Right atrium auricular region (tissue), 2 donors: ENCODE results near the gene EDA2R. TPM values are rescaled to one million over a fixed set of nuclear protein-coding genes. Genes with fewer than 3 reads are reported as not detected.

ENCODE experiments used
- DNase-seq: peaks from one replicate; pipeline ENCODE4 v3.0.0-alpha.2; 2019; ENCODE audit warnings: low spot score
- H3K27ac ChIP-seq, 2 donors: fragments of 200-600 bp; sonication (generic); 1 replicate in 1 of 2; 2 replicates in 1 of 2; pipeline ENCODE4 v1.5.1; 2016 to 2019
- H3K27me3 ChIP-seq, 2 donors: fragments of 200-600 bp; sonication (generic); one replicate each; pipeline versions ENCODE4 v1.5.1 to v1.6.0; 2017 to 2019
- H3K36me3 ChIP-seq: fragments of 200-600 bp; sonication (generic); one replicate; pipeline ENCODE4 v1.5.1; 2016
- H3K4me1 ChIP-seq, 2 donors: fragments of 200-600 bp; sonication (generic); one replicate each; pipeline versions ENCODE4 v1.5.1 to v1.6.0; 2017 to 2019
- H3K4me3 ChIP-seq, 2 donors: fragments of 200-600 bp; sonication (generic); 1 replicate in 1 of 2; 2 replicates in 1 of 2; pipeline ENCODE4 v1.5.1; 2017 to 2019; ENCODE audit warnings: mild to moderate bottlenecking in 1 of 2, moderate library complexity in 1 of 2
- H3K9me3 ChIP-seq, 2 donors: fragments of 200-600 bp; sonication (generic); one replicate each; pipeline ENCODE4 v1.5.1; 2019
- total RNA-seq, 2 donors: library from RNA; depleted of rRNA; stranded (reverse); fragments of >200 nt; gene quantifications; one replicate each; pipeline ENCODE4 v1.1.0, GENCODE V29; 2016
- TF ChIP-seq, protein P1 (sequence below), 2 donors: fragments of 200-600 bp; sonication (generic); IDR thresholded peaks; one replicate each; pipeline ENCODE4 v1.5.1; 2019; ENCODE audit warnings: antibody characterized with exemption in 2 of 2

Gene EDA2R
- total RNA-seq, 2 donors from 2014 or later: 0.83 to 1.3 TPM

DNA sequence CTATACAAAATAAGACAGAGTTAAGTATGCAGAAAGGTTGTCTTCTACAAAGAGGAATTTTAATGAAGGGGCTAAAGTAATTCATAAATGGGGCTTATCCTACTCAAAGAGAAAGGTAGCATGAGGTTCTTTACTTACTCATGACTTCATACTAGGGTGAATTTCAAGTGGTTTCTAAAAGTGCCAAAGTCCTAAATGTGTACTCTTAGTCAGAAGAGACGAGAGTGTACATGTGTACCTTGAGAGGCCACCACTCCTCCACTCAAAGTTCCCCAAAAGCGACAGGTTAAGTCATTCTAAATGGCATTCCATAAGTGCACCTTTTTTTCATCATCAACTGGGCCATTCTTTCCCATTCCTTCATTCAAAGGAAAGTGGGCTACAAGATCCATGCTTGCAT, 21.9 kb downstream of the EDA2R start:
- TF ChIP-seq, protein P1, sequence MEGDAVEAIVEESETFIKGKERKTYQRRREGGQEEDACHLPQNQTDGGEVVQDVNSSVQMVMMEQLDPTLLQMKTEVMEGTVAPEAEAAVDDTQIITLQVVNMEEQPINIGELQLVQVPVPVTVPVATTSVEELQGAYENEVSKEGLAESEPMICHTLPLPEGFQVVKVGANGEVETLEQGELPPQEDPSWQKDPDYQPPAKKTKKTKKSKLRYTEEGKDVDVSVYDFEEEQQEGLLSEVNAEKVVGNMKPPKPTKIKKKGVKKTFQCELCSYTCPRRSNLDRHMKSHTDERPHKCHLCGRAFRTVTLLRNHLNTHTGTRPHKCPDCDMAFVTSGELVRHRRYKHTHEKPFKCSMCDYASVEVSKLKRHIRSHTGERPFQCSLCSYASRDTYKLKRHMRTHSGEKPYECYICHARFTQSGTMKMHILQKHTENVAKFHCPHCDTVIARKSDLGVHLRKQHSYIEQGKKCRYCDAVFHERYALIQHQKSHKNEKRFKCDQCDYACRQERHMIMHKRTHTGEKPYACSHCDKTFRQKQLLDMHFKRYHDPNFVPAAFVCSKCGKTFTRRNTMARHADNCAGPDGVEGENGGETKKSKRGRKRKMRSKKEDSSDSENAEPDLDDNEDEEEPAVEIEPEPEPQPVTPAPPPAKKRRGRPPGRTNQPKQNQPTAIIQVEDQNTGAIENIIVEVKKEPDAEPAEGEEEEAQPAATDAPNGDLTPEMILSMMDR (IDR thresholded peaks at IDR 0.05): no peak

DNA sequence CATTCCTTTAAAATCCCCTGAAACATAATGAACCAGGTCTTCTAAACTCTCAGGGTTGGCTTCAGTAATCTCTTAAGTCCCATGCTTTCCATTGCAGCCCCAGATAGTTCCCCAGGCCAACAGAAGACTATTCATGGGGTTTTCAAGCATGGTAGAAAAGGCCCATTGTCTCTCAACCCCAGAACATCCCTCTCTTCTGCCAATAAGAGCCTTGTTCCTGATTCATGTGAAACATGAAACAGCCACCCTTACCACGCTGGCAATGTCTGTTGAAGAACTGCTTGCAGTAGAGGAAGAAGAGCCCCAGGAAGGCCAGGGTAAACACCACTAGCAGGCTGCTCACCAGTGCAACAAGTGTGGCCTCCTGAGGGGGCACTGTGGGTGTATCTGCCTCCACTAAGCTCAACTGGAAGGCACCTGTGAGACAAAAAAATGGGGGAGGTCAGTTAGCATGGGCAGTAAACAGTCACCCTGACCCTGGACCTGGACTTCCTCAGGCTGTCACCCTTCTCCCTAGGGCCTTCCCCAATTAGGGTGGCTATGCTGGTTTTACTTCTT, 36.4 kb downstream of the EDA2R start:
- Histone ChIP-seq H3K27ac (no peak overlapping the region), H3K27me3 (no peaks in the 10 kb centered on the region), H3K4me3 (no peak overlapping the region), H3K9me3 (peaks cover 0 to 4% of the 10 kb centered on the region in 2 donors), H3K36me3 (no peaks in the 10 kb centered on the region), H3K4me1 (no peaks in the 10 kb centered on the region)
- TF ChIP-seq, protein P1 (IDR thresholded peaks at IDR 0.05): no peak
- no peak for DNase-seq

More for the DNA sequence above, 21.9 kb downstream of the EDA2R start:
- H3K36me3 ChIP-seq: no peaks in the 10 kb centered on the region
- DNase-seq: no peak
- no peak overlapping the region for H3K27ac ChIP-seq
- no peaks in the 10 kb centered on the region for H3K4me1 ChIP-seq
- H3K27me3 ChIP-seq: no peaks in the 10 kb centered on the region
- H3K9me3 ChIP-seq: no peaks in the 10 kb centered on the region
- H3K4me3 ChIP-seq: no peak overlapping the region

DNA sequence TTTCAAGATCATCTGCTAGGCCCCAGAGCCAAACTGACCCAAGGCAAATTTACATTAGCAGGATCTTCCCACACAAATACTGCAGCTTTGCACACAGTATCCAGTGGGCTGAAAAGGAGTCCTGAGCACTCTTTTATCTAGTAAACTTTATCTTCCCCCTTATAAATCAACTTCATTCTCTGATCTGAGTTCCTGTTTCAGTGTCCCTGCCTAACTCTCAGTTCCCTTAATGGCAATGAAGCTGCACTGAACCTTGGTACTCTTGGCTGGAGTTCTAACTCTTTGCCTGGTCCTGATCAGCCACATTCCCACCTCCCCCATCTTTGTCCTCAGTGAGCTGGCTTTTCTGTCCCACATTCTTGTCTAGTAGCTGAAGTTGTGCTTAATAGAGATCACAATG, 37.4 kb downstream of the EDA2R start:
- Histone ChIP-seq H3K36me3 (no peaks in the 10 kb centered on the region), H3K9me3 (no peaks in the 10 kb centered on the region), H3K27ac (no peak overlapping the region), H3K4me3 (no peak overlapping the region), H3K27me3 (no peaks in the 10 kb centered on the region), H3K4me1 (no peaks in the 10 kb centered on the region)
- DNase-seq: no peak
- TF ChIP-seq, protein P1 (IDR thresholded peaks at IDR 0.05): no peak

DNA sequence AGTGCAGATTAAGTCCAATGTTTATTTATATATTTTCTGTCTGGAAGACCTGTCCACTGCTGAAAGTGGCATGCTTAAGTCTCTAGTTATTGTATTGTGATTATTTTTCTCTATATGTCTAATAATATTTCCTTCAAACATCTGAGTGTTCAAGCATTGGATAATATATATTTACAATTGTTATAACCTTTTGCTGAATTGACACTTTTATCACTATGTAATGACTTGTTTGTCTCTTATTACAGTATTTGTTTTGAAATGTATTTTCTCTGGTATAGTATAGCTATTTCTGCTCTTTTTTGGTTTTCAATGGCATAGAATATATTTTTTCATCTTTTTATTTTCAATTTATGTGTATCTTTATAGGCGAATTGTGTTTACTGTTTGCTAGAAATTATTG, 59.7 kb downstream of the EDA2R start:
- no peaks in the 10 kb centered on the region for H3K36me3 ChIP-seq
- H3K9me3 ChIP-seq: peaks cover 3 to 11% of the 10 kb centered on the region in 2 donors
- H3K27me3 ChIP-seq: no peaks in the 10 kb centered on the region
- H3K4me1 ChIP-seq: no peaks in the 10 kb centered on the region
- H3K4me3 ChIP-seq: no peak overlapping the region
- no peak for DNase-seq
- no peak overlapping the region for H3K27ac ChIP-seq
- TF ChIP-seq, protein P1 (IDR thresholded peaks at IDR 0.05): no peak

DNA sequence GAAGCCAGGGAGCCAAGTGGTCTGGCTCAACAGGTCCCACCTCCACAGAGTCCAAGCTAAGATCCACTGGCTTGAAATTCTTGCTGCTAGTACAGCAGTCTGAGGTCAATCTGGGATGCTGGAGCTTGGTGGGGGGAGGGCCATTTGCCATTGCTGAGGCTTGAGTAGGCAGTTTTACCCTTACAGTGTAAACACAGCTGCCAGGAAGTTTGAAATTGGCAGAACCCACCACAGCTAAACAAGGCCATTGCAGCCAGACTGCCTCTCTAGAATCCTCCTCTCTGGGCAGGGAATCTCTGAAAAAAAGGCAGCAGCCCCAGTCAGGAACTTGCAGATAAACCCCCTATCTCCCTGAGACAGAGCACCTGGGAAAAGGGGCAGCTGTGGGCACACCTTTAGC, 84.9 kb downstream of the EDA2R start:
- TF ChIP-seq, protein P1 (IDR thresholded peaks at IDR 0.05): no peak
- no peak overlapping the region for H3K4me3 ChIP-seq
- no peak for DNase-seq

DNA sequence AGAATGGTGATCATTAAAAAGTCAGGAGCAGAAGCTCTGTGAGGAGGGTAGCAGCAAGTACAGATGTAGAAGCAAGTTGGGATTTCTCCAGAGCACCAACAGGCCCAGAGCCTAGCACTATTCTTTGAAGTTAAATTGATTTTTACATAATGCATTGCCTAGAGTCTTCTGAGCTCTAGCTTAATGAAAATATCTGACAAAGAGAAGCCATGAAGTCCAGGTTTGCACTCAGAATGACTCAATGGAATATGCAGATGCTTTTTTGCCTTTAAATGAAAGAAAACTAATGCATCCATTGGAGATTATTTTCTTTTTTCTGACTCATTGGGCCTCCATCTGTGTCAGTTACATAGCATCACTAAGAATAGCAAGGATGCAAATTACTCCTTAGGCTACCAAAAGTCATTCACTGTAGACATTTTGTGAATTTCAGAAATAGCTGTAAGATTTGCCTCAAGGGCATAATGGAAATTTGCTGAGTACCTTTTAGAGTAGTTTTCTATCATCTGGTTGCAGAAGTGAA, 91.0 kb downstream of the EDA2R start:
- H3K9me3 ChIP-seq: peaks cover 0 to 3% of the 10 kb centered on the region in 2 donors
- H3K36me3 ChIP-seq: no peaks in the 10 kb centered on the region
- no peak for DNase-seq
- no peak overlapping the region for H3K27ac ChIP-seq
- H3K4me3 ChIP-seq: no peak overlapping the region
- TF ChIP-seq, protein P1 (IDR thresholded peaks at IDR 0.05): no peak
- H3K4me1 ChIP-seq: no peaks in the 10 kb centered on the region
- H3K27me3 ChIP-seq: no peaks in the 10 kb centered on the region

More for the DNA sequence above, 84.9 kb downstream of the EDA2R start:
- no peaks in the 10 kb centered on the region for H3K9me3 ChIP-seq
- no peaks in the 10 kb centered on the region for H3K4me1 ChIP-seq
- no peaks in the 10 kb centered on the region for H3K36me3 ChIP-seq
- no peaks in the 10 kb centered on the region for H3K27me3 ChIP-seq
- H3K27ac ChIP-seq: no peak overlapping the region
